Endodermal cell (in vitro differentiated cells): ENCODE results near the gene PTPRR. TPM values are rescaled to one million over a fixed set of nuclear protein-coding genes. Genes with fewer than 3 reads are reported as not detected.

ENCODE experiments used
- DNase-seq: peaks from one replicate; pipeline ENCODE4 v3.0.0-alpha.2; 2017
- H3K27ac ChIP-seq: 2 replicates; pipeline ENCODE4 v1.5.1; 2013; ENCODE audit warnings: mild to moderate bottlenecking, low read depth, low read length, moderate library complexity
- H3K27me3 ChIP-seq: 2 replicates; pipeline ENCODE4 v1.6.1; 2013; ENCODE audit warnings: mild to moderate bottlenecking, low read length, moderate library complexity; ENCODE audit not compliant: insufficient read depth, control insufficient read depth, poor library complexity, severe bottlenecking
- H3K36me3 ChIP-seq: 2 replicates; pipeline ENCODE4 v1.7.0; 2013; ENCODE audit warnings: mild to moderate bottlenecking, low read length, moderate library complexity; ENCODE audit not compliant: control insufficient read depth, insufficient read depth
- H3K4me1 ChIP-seq: one replicate; pipeline ENCODE4 v1.7.0; 2013; ENCODE audit warnings: low read length; ENCODE audit not compliant: control insufficient read depth, insufficient read depth
- H3K4me3 ChIP-seq: 2 replicates; pipeline ENCODE4 v1.5.1; 2013; ENCODE audit warnings: mild to moderate bottlenecking, low read length, moderate library complexity
- H3K9ac ChIP-seq: 2 replicates; pipeline ENCODE4 v1.6.1; 2013; ENCODE audit warnings: mild to moderate bottlenecking, low read length, moderate library complexity; ENCODE audit not compliant: poor library complexity, severe bottlenecking; ENCODE audit errors: extremely low read depth
- H3K9me3 ChIP-seq: 2 replicates; pipeline ENCODE4 v1.6.1; 2013; ENCODE audit warnings: mild to moderate bottlenecking, low read length, moderate library complexity; ENCODE audit not compliant: control insufficient read depth
- H3K27ac Mint-ChIP-seq: 2 replicates; pipeline ENCODE4 v1.8.0; 2020; ENCODE audit warnings: mixed read lengths
- H3K27me3 Mint-ChIP-seq: 2 replicates; pipeline ENCODE4 v1.8.0; 2021; ENCODE audit warnings: mild to moderate bottlenecking, mixed read lengths; ENCODE audit not compliant: insufficient read depth
- H3K36me3 Mint-ChIP-seq: 2 replicates; pipeline ENCODE4 v1.8.0; 2020; ENCODE audit warnings: low read depth, mixed read lengths
- H3K4me1 Mint-ChIP-seq: 2 replicates; pipeline ENCODE4 v1.8.0; 2020; ENCODE audit warnings: mixed read lengths
- H3K4me3 Mint-ChIP-seq: 2 replicates; pipeline ENCODE4 v1.8.0; 2020; ENCODE audit warnings: mild to moderate bottlenecking, moderate library complexity, mixed read lengths
- H3K9me3 Mint-ChIP-seq: 2 replicates; pipeline ENCODE4 v1.8.0; 2020; ENCODE audit warnings: mild to moderate bottlenecking, mixed read lengths
- CTCF ChIP-seq: fragments of 200-600 bp; sonication (generic); conservative IDR thresholded peaks from 2 replicates; pipeline ENCODE4 v1.5.0; 2021; ENCODE audit warnings: antibody characterized with exemption, mild to moderate bottlenecking
- WGBS, 2 experiments: methylation state at CpG; one replicate each; pipeline versions ENCODE4 v1.1.5 to v1.1.7; 2013; ENCODE audit warnings: missing lambda C conversion rate in 2 of 2, mixed read lengths in 1 of 2; ENCODE audit not compliant: insufficient coverage in 1 of 2, insufficient read length in 1 of 2; 5-methylcytosine and 5-hydroxymethylcytosine counted together
- total RNA-seq, 2 donors: library from RNA; stranded (reverse); fragmentation: NEBNext Ultra II Directional in 1 of 2; extraction: Animal tissue kit (Norgen Biotek cat#: 25700) in 1 of 2; gene quantifications; 2 replicates in 1 of 2; 3 replicates in 1 of 2; pipeline ENCODE4 v1.2.1, GENCODE V29; 2021

Gene PTPRR
- total RNA-seq, 2 donors from 2014 or later, result 0.27 to 0.40 TPM

- DNase-seq, result no peak
- H3K36me3 Mint-ChIP-seq, result no peaks in the 10 kb centered on the region
- Histone ChIP-seq H3K4me3 (no peak overlapping the region), H3K9me3 (no peaks in the 10 kb centered on the region), H3K27ac (no peak overlapping the region), H3K4me1 (peaks cover 14% of the 10 kb centered on the region), H3K36me3 (no peaks in the 10 kb centered on the region), H3K9ac (no peak overlapping the region), H3K27me3 (no peaks in the 10 kb centered on the region)
- no peak for TF ChIP-seq CTCF
- H3K4me1 Mint-ChIP-seq, result peaks cover 26% of the 10 kb centered on the region
- 91 to 100% methylated on average over 1 of the region's 1 CpG for WGBS, 2 experiments
- H3K27ac Mint-ChIP-seq, result no peak overlapping the region
- H3K27me3 Mint-ChIP-seq, result no peaks in the 10 kb centered on the region
- no peaks in the 10 kb centered on the region for H3K9me3 Mint-ChIP-seq
- no peak overlapping the region for H3K4me3 Mint-ChIP-seq
Observed at GRCh38 chr12:70880744-70881143, 39.8 kb downstream of the PTPRR start.

DNA sequence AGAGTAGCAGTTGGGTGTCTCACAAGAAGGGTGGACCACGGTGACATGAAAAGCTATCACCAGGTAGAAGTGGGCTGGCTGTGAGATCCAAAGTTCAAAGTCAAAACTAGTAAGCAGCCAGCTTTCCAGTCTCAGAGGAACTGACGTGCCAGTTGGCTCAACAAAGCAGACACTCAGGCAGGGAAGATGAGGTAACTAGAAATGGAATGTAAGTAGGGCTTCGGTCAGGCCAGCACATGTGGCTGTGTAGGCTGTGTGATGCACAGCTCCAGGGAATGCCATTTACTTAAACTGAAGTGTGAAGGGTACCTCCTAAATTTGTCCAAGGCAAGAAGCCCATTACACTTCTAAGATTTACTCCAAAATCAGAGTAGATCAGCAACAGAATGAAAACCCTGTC, 43.6 kb downstream of the PTPRR start:
- H3K4me3 ChIP-seq, result no peak overlapping the region
- H3K27ac Mint-ChIP-seq, result peak overlapping the region; percentile 28
- H3K27me3 ChIP-seq, result no peaks in the 10 kb centered on the region
- no peak for TF ChIP-seq CTCF
- H3K27ac ChIP-seq, result no peak overlapping the region
- H3K4me1 ChIP-seq, result peaks cover 4% of the 10 kb centered on the region
- H3K9ac ChIP-seq, result no peak overlapping the region
- DNase-seq, result peak; percentile 44
- no peaks in the 10 kb centered on the region for H3K36me3 Mint-ChIP-seq
- H3K9me3 Mint-ChIP-seq, result no peaks in the 10 kb centered on the region
- no peaks in the 10 kb centered on the region for H3K36me3 ChIP-seq
- peaks cover 23% of the 10 kb centered on the region for H3K4me1 Mint-ChIP-seq
- no peaks in the 10 kb centered on the region for H3K27me3 Mint-ChIP-seq
- no peaks in the 10 kb centered on the region for H3K9me3 ChIP-seq
- WGBS, 2 experiments, result 73 to 74% methylated on average over 3 of the region's 3 CpGs
- H3K4me3 Mint-ChIP-seq, result no peak overlapping the region

DNA sequence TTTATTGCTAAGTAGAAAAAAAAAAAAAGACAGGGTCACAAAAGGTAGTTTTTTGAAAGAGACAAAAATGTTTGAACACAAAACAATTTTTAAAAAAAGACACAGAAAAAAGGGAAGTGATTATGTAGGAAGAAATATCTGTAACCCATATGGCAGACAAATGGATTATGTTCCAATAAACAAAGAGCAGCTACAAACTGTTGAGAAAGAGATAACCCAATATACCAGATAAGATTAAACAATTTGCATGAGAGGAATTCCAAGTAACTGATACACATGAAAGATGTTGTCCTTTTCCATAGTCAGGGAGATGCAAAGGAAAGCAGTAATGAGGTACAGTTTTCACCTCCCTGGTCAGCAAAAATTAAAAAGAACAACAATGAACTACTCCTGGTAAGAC, 44.9 kb downstream of the PTPRR start:
- DNase-seq, result no peak
- Mint-ChIP-seq H3K9me3 (no peaks in the 10 kb centered on the region), H3K4me1 (peaks cover 23% of the 10 kb centered on the region), H3K4me3 (no peak overlapping the region), H3K27ac (peak overlapping the region; percentile 7), H3K36me3 (no peaks in the 10 kb centered on the region), H3K27me3 (no peaks in the 10 kb centered on the region)
- no peak overlapping the region for H3K27ac ChIP-seq
- TF ChIP-seq CTCF, result no peak
- H3K36me3 ChIP-seq, result no peaks in the 10 kb centered on the region
- H3K4me1 ChIP-seq, result peaks cover 4% of the 10 kb centered on the region
- no peaks in the 10 kb centered on the region for H3K27me3 ChIP-seq
- H3K9me3 ChIP-seq, result no peaks in the 10 kb centered on the region
- H3K9ac ChIP-seq, result no peak overlapping the region
- peak overlapping the region; percentile 54 for H3K4me3 ChIP-seq
